Ovary (tissue), 9 donors: ENCODE results near the gene GAS2L2. TPM values are rescaled to one million over a fixed set of nuclear protein-coding genes. Genes with fewer than 3 reads are reported as not detected.

Experiments used
- DNase-seq, 5 donors: peaks; one replicate each; pipeline ENCODE4 v3.0.0-alpha.2; 2019 to 2020
- H3K27ac ChIP-seq, 2 donors: fragments of 200-600 bp; one replicate each; pipeline versions ENCODE4 v1.5.1 to v1.8.0; 2019 to 2022
- H3K27me3 ChIP-seq: fragments of 200-600 bp; one replicate; pipeline ENCODE4 v1.8.0; 2022
- H3K36me3 ChIP-seq: fragments of 200-600 bp; sonication (generic); one replicate; pipeline ENCODE4 v1.5.1; 2019
- H3K4me1 ChIP-seq: one replicate; pipeline ENCODE4 v1.8.1; 2013; ENCODE audit warnings: mild to moderate bottlenecking, moderate library complexity; ENCODE audit not compliant: insufficient read depth
- H3K4me3 ChIP-seq: fragments of 200-600 bp; sonication (generic); one replicate; pipeline ENCODE4 v1.5.1; 2017
- H3K9me3 ChIP-seq, 2 donors: fragments of 200-600 bp in 1 of 2; sonication (generic) in 1 of 2; one replicate each; pipeline versions ENCODE4 v1.5.1 to v1.8.1; 2013 to 2019; ENCODE audit warnings: mild to moderate bottlenecking in 1 of 2, moderate library complexity in 1 of 2
- CTCF ChIP-seq, 3 donors: fragments of 450-650 bp in 2 of 3; fragments of 200-600 bp in 1 of 3; IDR thresholded peaks; one replicate each; pipeline versions ENCODE4 v1.5.1 to v1.8.0; 2016 to 2022; ENCODE audit warnings: antibody characterized with exemption in 3 of 3, mild to moderate bottlenecking in 1 of 3
- EP300 ChIP-seq: sonication (generic); formaldehyde crosslinking; IDR thresholded peaks from one replicate; pipeline ENCODE4 v1.6.1; 2017; ENCODE audit warnings: antibody characterized with exemption
- POLR2A ChIP-seq: fragments of 450-650 bp; IDR thresholded peaks from one replicate; pipeline ENCODE4 v1.6.1; 2017; ENCODE audit warnings: antibody characterized with exemption, mild to moderate bottlenecking, moderate library complexity
- WGBS, 3 donors: extraction: QIAGEN DNeasy Blood & Tissue Kit in 1 of 3; methylation state at CpG; one replicate each; pipeline versions ENCODE4 v1.1.5 to v1.1.7; 2013 to 2017; 5-methylcytosine and 5-hydroxymethylcytosine counted together
- intact Hi-C, 4 donors: fragments of 100-400 bp; cut with DNase I; formaldehyde crosslinking; loops; one replicate each; pipeline versions ENCODE4 v1.11.0 to v1.15.1; 2022 to 2023
- polyA plus RNA-seq, 2 donors: library from polyadenylated mRNA; stranded (reverse); fragments of 200-250 nt in 1 of 2; fragments of 350-450 nt in 1 of 2; fragmentation: Illumina TruSeq in 1 of 2; extraction: RNeasy Lipid Tissue Mini Kit (QIAGEN cat#74804) in 1 of 2; gene quantifications; one replicate each; pipeline ENCODE4 v1.2.3, GENCODE V29; 2013 to 2014
- total RNA-seq, 7 donors: library from RNA; depleted of rRNA in 2 of 7; stranded (reverse); fragments of >200 nt in 2 of 7; fragmentation: NEBNext Ultra II Directional in 3 of 7; extraction: Animal tissue kit (Norgen Biotek cat#: 25700) in 3 of 7; gene quantifications; one replicate each; pipeline versions ENCODE4 v1.1.0 to v1.2.4, GENCODE V29; 2016 to 2023
- donor health status: DM: no; HTN: no; CAD: no; lungs with moderate emphysema.
- donor health status: DM: no; HTN: no; CAD: no.
- donor health status: Bipolar disorder and iron deficiency.
- donor health status: DM: yes; HTN: yes; CAD: no.
- donor health status: DM: no; HTN: no; CAD: no.
- donor health status: DM: yes; HTN: yes; CAD: no.

GAS2L2 gene
- total and polyA plus RNA-seq, 9 donors = 0.02 to 9.0 (median 0.61) TPM; not detected in 3

DNA sequence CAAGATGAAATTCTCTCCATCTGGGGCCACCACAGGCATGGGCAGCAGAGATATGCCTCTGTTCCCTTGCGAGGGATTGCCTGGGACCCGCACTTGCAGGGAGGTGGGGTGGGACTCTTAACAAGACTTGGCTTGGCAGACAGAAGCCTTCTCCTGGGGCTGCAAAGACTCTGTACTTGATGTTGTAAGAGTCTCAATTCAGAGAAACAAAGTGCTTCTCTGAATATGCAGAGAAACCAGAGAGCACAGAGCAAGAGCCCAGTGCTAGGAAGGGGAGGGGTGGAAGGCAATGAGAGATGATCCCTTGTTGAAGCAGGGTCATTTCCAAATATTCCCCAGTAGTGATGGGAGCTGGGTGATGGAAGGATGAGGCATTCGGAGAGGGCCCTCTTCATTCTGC, 40.2 kb upstream of the GAS2L2 start:
- WGBS, 3 donors = 65 to 69% (median 68%) methylated on average over 3 of the region's 3 CpGs
- no peak for TF ChIP-seq EP300
- TF ChIP-seq POLR2A = no peak
- TF ChIP-seq CTCF (IDR thresholded peaks at IDR 0.05) = no peak
- no peak for DNase-seq
- Histone ChIP-seq H3K27me3 (no peaks in the 10 kb centered on the region), H3K9me3 (peaks cover 0 to 6% of the 10 kb centered on the region in 2 donors), H3K4me1 (peaks cover 5% of the 10 kb centered on the region), H3K27ac (no peak overlapping the region), H3K4me3 (no peak overlapping the region), H3K36me3 (no peaks in the 10 kb centered on the region)
- intact Hi-C loops = no loop called here

DNA sequence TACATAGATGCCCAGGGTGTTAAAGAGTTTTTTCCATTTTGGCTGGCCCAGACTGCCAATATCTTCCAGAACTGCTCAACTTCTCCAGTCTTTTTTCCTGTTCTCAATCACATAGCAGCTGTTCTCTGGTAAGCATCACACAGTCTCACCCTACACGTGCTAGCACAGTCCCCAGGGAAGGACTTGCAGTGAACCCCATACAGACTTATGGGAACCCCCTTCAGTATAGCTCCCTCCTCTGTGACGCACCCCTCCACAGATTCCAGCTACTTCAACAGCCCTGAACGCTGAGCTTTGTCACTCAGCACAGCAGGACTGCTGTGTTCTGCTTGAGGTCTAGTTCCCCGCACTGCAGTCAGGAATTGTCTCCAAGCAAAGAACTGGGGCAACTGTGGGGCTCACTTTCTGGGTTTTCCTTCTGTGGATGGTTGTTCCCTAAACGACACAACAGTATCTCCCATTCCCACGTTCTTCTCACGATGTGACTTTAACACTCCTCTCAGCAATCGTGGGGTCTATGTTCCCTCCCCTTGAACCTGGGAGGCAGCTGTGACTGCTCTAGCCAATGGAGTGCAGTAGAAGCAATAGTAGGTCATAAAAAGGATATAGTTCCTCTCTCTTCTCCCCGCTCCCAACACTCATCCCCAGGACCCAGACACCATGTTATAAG, 38.8 kb upstream of the GAS2L2 start:
- intact Hi-C loops = no loop called here
- H3K4me1 ChIP-seq = peaks cover 5% of the 10 kb centered on the region
- TF ChIP-seq EP300 (no peak), CTCF (IDR thresholded peaks at IDR 0.05) (no peak), POLR2A (no peak)
- DNase-seq = no peak
- H3K36me3 ChIP-seq = no peaks in the 10 kb centered on the region
- no peak overlapping the region for H3K27ac ChIP-seq
- H3K27me3 ChIP-seq = no peaks in the 10 kb centered on the region
- H3K4me3 ChIP-seq = no peak overlapping the region
- 45 to 51% (median 47%) methylated on average over 9 of the region's 9 CpGs for WGBS, 3 donors
- peaks cover 0 to 6% of the 10 kb centered on the region in 2 donors for H3K9me3 ChIP-seq

- Histone ChIP-seq H3K9me3 (peaks cover 0 to 6% of the 10 kb centered on the region in 2 donors), H3K4me1 (peaks cover 5% of the 10 kb centered on the region), H3K4me3 (no peak overlapping the region), H3K27me3 (no peaks in the 10 kb centered on the region), H3K27ac (no peak overlapping the region), H3K36me3 (no peaks in the 10 kb centered on the region)
- 92 to 96% (median 93%) methylated on average over 3 of the region's 3 CpGs for WGBS, 3 donors
- TF ChIP-seq CTCF (IDR thresholded peaks at IDR 0.05) = no peak
- no peak for TF ChIP-seq POLR2A
- TF ChIP-seq EP300 = no peak
- intact Hi-C loops = no loop called here
- no peak for DNase-seq
Observed at GRCh38 chr17:35790841-35791240, 37.8 kb upstream of the GAS2L2 start.

- no peaks in the 10 kb centered on the region for H3K36me3 ChIP-seq
- no peak for DNase-seq
- no peaks in the 10 kb centered on the region for H3K27me3 ChIP-seq
- H3K4me3 ChIP-seq = no peak overlapping the region
- H3K4me1 ChIP-seq = peaks cover 2% of the 10 kb centered on the region
- H3K27ac ChIP-seq = no peak overlapping the region
- TF ChIP-seq EP300 (no peak), CTCF (IDR thresholded peaks at IDR 0.05) (no peak), POLR2A (no peak)
- intact Hi-C loops = no loop called here
- 15 to 36% (median 19%) methylated on average over 2 of the region's 2 CpGs for WGBS, 3 donors
- H3K9me3 ChIP-seq = peaks cover 0 to 6% of the 10 kb centered on the region in 2 donors
Observed at GRCh38 chr17:35788477-35789368, 35.7 kb upstream of the GAS2L2 start.
